Spleen (tissue), 7 donors: ENCODE measurements around the gene POLDIP3.
"Not testable (repeated sequence)": the region's sequence is repeated elsewhere in the genome, so short reads cannot be mapped to it uniquely, and the experiment has no call there.

Experiments
- POLR2A ChIP-seq, 3 donors: fragments of 450-650 bp; IDR thresholded peaks; one replicate each; pipeline ENCODE4 v1.5.1; 2017; ENCODE audit warnings: antibody characterized with exemption in 3 of 3, mild to moderate bottlenecking in 1 of 3
- TF ChIP-seq, protein P1 (sequence below), 11 experiments: fragments of 200-600 bp in 7 of 11; fragments of 450-650 bp in 4 of 11; sonication (generic) in 4 of 11; IDR thresholded peaks in 8 of 11; conservative IDR thresholded peaks in 3 of 11; 1 replicate in 7 of 11; 2 replicates in 4 of 11; pipeline versions ENCODE4 v1.4.0 to v1.8.0; 2016 to 2021; ENCODE audit warnings: antibody characterized with exemption in 11 of 11, inconsistent platforms in 4 of 11, mild to moderate bottlenecking in 1 of 11
- donor health status: DM: no; HTN: no; CAD: no; lungs with moderate emphysema.
- donor health status: DM: no; HTN: no; CAD: no.
- donor health status: DM: no; HTN: no; CAD: no.

DNA sequence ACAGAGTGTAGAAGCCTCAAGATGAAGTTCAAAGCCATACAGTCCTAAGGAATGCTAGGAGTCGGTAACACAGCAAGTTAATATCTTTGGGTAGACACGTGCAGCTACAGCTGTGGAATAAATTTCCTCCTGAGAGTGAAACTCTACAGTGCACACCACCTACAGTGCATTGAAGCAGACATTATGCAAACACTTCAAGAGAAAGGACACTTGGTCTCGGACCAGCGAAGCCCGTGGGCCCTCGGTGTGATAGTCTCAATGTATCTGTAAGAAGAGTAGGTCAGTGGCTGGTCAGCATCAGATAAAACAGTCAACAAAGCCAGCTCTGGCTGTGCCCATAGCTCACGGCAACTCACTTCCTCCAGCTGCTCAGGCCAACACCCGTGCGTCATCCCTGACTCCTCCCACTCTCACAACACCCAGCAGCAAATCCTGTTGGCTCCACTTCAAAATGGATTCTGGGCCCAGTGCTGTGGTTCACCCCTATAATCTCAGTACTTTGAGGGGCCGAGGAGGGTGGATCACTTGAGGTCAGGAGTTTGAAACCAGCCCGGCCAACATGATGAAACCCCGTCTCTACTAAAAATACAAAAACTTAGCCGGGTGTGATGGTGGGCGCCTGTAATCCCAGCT lies 77.4 kb downstream of the POLDIP3 start:
- TF ChIP-seq POLR2A (IDR thresholded peaks at IDR 0.05): not testable (repeated sequence)
- TF ChIP-seq, protein P1, sequence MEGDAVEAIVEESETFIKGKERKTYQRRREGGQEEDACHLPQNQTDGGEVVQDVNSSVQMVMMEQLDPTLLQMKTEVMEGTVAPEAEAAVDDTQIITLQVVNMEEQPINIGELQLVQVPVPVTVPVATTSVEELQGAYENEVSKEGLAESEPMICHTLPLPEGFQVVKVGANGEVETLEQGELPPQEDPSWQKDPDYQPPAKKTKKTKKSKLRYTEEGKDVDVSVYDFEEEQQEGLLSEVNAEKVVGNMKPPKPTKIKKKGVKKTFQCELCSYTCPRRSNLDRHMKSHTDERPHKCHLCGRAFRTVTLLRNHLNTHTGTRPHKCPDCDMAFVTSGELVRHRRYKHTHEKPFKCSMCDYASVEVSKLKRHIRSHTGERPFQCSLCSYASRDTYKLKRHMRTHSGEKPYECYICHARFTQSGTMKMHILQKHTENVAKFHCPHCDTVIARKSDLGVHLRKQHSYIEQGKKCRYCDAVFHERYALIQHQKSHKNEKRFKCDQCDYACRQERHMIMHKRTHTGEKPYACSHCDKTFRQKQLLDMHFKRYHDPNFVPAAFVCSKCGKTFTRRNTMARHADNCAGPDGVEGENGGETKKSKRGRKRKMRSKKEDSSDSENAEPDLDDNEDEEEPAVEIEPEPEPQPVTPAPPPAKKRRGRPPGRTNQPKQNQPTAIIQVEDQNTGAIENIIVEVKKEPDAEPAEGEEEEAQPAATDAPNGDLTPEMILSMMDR (IDR thresholded peaks at IDR 0.05 in 8 of 11, conservative IDR thresholded peaks at IDR 0.05 in 3 of 11): not testable (repeated sequence)
